ENCODE results near the gene IRF2. TPM values are rescaled to one million over a fixed set of nuclear protein-coding genes. Genes with fewer than 3 reads are reported as not detected.

IRF2 gene
- polyA plus RNA-seq, 4 donors = 24.7 to 36.0 (median 33.4) TPM

GRCh38 chr4:184451726-184452125, 22.6 kb downstream of the IRF2 start:
- no peak for DNase-seq (ENCODE audit: low read depth in 4 of 4, low spot score in 3 of 4)

- no peak for DNase-seq (ENCODE audit: low read depth in 4 of 4, low spot score in 3 of 4)
These were observed 23.4 kb downstream of the IRF2 start for GRCh38 chr4:184450743-184451535.

- no peak for DNase-seq (ENCODE audit: low read depth in 4 of 4, low spot score in 3 of 4)
These were observed 24.3 kb downstream of the IRF2 start for GRCh38 chr4:184450045-184450444.

- no peak for DNase-seq (ENCODE audit: low read depth in 4 of 4, low spot score in 3 of 4)
These were observed 25.5 kb downstream of the IRF2 start for GRCh38 chr4:184448821-184449220.

- no peak for DNase-seq (ENCODE audit: low read depth in 4 of 4, low spot score in 3 of 4)
These were observed 26.2 kb downstream of the IRF2 start for GRCh38 chr4:184448141-184448540.

GRCh38 chr4:184447664-184448063, 26.7 kb downstream of the IRF2 start:
- DNase-seq (ENCODE audit: low read depth in 4 of 4, low spot score in 3 of 4) = no peak

GRCh38 chr4:184446132-184446658, 28.2 kb downstream of the IRF2 start:
- no peak for DNase-seq (ENCODE audit: low read depth in 4 of 4, low spot score in 3 of 4)

- no peak for DNase-seq (ENCODE audit: low read depth in 4 of 4, low spot score in 3 of 4)
These were observed 29.4 kb downstream of the IRF2 start for GRCh38 chr4:184444953-184445309.

GRCh38 chr4:184444215-184444952, 30.0 kb downstream of the IRF2 start:
- DNase-seq (ENCODE audit: low read depth in 4 of 4, low spot score in 3 of 4) = no peak

- no peak for DNase-seq (ENCODE audit: low read depth in 4 of 4, low spot score in 3 of 4)
These were observed 31.0 kb downstream of the IRF2 start for GRCh38 chr4:184443318-184443717.

GRCh38 chr4:184442314-184442635, 32.1 kb downstream of the IRF2 start:
- DNase-seq (ENCODE audit: low read depth in 4 of 4, low spot score in 3 of 4) = no peak

- DNase-seq (ENCODE audit: low read depth in 4 of 4, low spot score in 3 of 4) = no peak
These were observed 32.7 kb downstream of the IRF2 start for GRCh38 chr4:184441461-184442313.

GRCh38 chr4:184440595-184441358, 33.6 kb downstream of the IRF2 start:
- DNase-seq (ENCODE audit: low read depth in 4 of 4, low spot score in 3 of 4) = no peak

GRCh38 chr4:184439856-184440594, 34.3 kb downstream of the IRF2 start:
- DNase-seq (ENCODE audit: low read depth in 4 of 4, low spot score in 3 of 4) = no peak

GRCh38 chr4:184439386-184439785, 35.0 kb downstream of the IRF2 start:
- no peak for DNase-seq (ENCODE audit: low read depth in 4 of 4, low spot score in 3 of 4)

GRCh38 chr4:184438375-184438774, 36.0 kb downstream of the IRF2 start:
- DNase-seq (ENCODE audit: low read depth in 4 of 4, low spot score in 3 of 4) = no peak

GRCh38 chr4:184437565-184438265, 36.6 kb downstream of the IRF2 start:
- no peak for DNase-seq (ENCODE audit: low read depth in 4 of 4, low spot score in 3 of 4)

GRCh38 chr4:184434501-184435066, 39.8 kb downstream of the IRF2 start:
- no peak for DNase-seq (ENCODE audit: low read depth in 4 of 4, low spot score in 3 of 4)

- DNase-seq (ENCODE audit: low read depth in 4 of 4, low spot score in 3 of 4) = no peak
These were observed 40.3 kb downstream of the IRF2 start for GRCh38 chr4:184434021-184434420.
